Astrocyte (in vitro differentiated cells and primary cell): ENCODE measurements around the gene PTPRM.

Source experiments
- CTCF ChIP-seq: IDR thresholded peaks from 2 replicates; pipeline ENCODE4 v1.5.1; 2011; ENCODE audit warnings: low read depth, mild to moderate bottlenecking, inconsistent platforms, low read length, moderate library complexity; ENCODE audit not compliant: insufficient read depth
- EZH2 ChIP-seq: IDR thresholded peaks from 2 replicates; pipeline ENCODE4 v1.6.1; 2012; ENCODE audit warnings: mild to moderate bottlenecking, low read length, inconsistent platforms; ENCODE audit not compliant: insufficient read depth

GRCh38 chr18:8121101-8121500 lies 554.0 kb downstream of the PTPRM start:
- no peak for TF ChIP-seq EZH2
- TF ChIP-seq CTCF: no peak
